ENCODE measurements around the gene BHMT. TPM values are rescaled to one million over a fixed set of nuclear protein-coding genes. Genes with fewer than 3 reads are reported as not detected.

The BHMT gene
- total and polyA plus RNA-seq, 10 of the 15 experiments (the other 5 are each of a cell fraction or from before 2014, with no cell fraction given) = 0.44 TPM; not detected in 9

- no peak within 1 kb of the TSS for H3K4me2 ChIP-seq (ENCODE audit: control insufficient read depth, insufficient read depth)
- no peak within 1 kb of the TSS for H2AFZ ChIP-seq (ENCODE audit: control insufficient read depth, low read depth, low read length)
- in situ Hi-C loops (cut with MboI) (no loop called here), intact Hi-C loops (cut with micrococcal nuclease; ENCODE audit: unreplicated experiment) (no loop called here)
- no peaks in the 10 kb centered on the region for H4K20me1 ChIP-seq (ENCODE audit: control insufficient read depth, insufficient read depth)
- H3K4me1 ChIP-seq (ENCODE audit: control insufficient read depth, insufficient read depth, low read length) = no peaks in the 10 kb centered on the region
- DNase-seq (ENCODE audit: low read depth, low spot score) (no peak), FAIRE-seq (no peak), ATAC-seq (no peak)
- no peaks in the 10 kb centered on the region for H3K9me3 ChIP-seq (replicated peaks; ENCODE audit: control insufficient read depth, insufficient read depth, low read length)
- WGBS (ENCODE audit: insufficient coverage, insufficient replicate concordance, low lambda C conversion rate, missing lambda C conversion rate) = 88% methylated on average over 48 of the region's 79 CpGs
- no peaks in the 10 kb centered on the region for H3K36me3 ChIP-seq (ENCODE audit: control insufficient read depth in 2 of 2, insufficient read depth in 2 of 2, low read length in 1 of 2)
- POLR2A ChIA-PET = no interaction called here
- RAD21 ChIA-PET (ENCODE audit: unreplicated experiment) = no interaction called here
- no peak for TF ChIP-seq ASH2L (IDR thresholded peaks at IDR 0.05; ENCODE audit: borderline replicate concordance, low read depth)
- no peak for TF ChIP-seq RUNX3 (IDR thresholded peaks at IDR 0.05; ENCODE audit: low read length)
- no peak for TF ChIP-seq ZNF217 (IDR thresholded peaks at IDR 0.05)
- TF ChIP-seq, protein P1, sequence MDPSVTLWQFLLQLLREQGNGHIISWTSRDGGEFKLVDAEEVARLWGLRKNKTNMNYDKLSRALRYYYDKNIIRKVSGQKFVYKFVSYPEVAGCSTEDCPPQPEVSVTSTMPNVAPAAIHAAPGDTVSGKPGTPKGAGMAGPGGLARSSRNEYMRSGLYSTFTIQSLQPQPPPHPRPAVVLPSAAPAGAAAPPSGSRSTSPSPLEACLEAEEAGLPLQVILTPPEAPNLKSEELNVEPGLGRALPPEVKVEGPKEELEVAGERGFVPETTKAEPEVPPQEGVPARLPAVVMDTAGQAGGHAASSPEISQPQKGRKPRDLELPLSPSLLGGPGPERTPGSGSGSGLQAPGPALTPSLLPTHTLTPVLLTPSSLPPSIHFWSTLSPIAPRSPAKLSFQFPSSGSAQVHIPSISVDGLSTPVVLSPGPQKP (IDR thresholded peaks at IDR 0.05; ENCODE audit: low read depth, low read length) = no peak
- no peak for TF ChIP-seq FOXK2 (IDR thresholded peaks at IDR 0.05)
- no peak for TF ChIP-seq MTA3 (IDR thresholded peaks at IDR 0.05; ENCODE audit: borderline replicate concordance, low read length)
- no peak for TF ChIP-seq ZNF207 (IDR thresholded peaks at IDR 0.05; ENCODE audit: borderline replicate concordance)
- no peak for TF ChIP-seq ATF2 (IDR thresholded peaks at IDR 0.05; ENCODE audit: low read length)
- TF ChIP-seq GABPA (IDR thresholded peaks at IDR 0.05; ENCODE audit: low read depth) = no peak
- TF ChIP-seq ATF7 (IDR thresholded peaks at IDR 0.05; ENCODE audit: low read depth) = no peak
- no peak for TF ChIP-seq ZNF24 (IDR thresholded peaks at IDR 0.05)
- TF ChIP-seq SRF (IDR thresholded peaks at IDR 0.05; ENCODE audit: low read depth in 2 of 2, low read length in 2 of 2) = no peak
- TF ChIP-seq SREBF2 (IDR thresholded peaks at IDR 0.05; ENCODE audit: low read length) = no peak
- no peak for TF ChIP-seq MXI1 (IDR thresholded peaks at IDR 0.05; ENCODE audit: low read depth, low read length)
- TF ChIP-seq ZBTB33 (IDR thresholded peaks at IDR 0.05) = no peak
- TF ChIP-seq EP300 (IDR thresholded peaks at IDR 0.05; ENCODE audit: borderline replicate concordance in 1 of 2, control insufficient read depth in 1 of 2, low read depth in 2 of 2, low read length in 2 of 2) = no peak
- TF ChIP-seq FOXM1 (IDR thresholded peaks at IDR 0.05; ENCODE audit: low read depth, low read length) = no peak
- TF ChIP-seq STAT3 (IDR thresholded peaks at IDR 0.05; ENCODE audit: low read depth, low read length) = no peak
- no peak within 1 kb of the TSS for H3K9ac ChIP-seq (ENCODE audit: control insufficient read depth, insufficient read depth, low read length)
- CTCF ChIA-PET = no interaction called here
- SMC1A ChIA-PET (ENCODE audit: uncharacterized antibody, unreplicated experiment) = interaction anchor here (1.6 kb wide), 1 partner anchor 9 kb away, joined by 4 read pairs; no protein-coding TSS in a partner anchor
- H3K27ac ChIP-seq (ENCODE audit: control insufficient read depth, insufficient read depth) = no peak within 1 kb of the TSS
- H3K79me2 ChIP-seq (ENCODE audit: control insufficient read depth, insufficient read depth, low read length) = no peaks in the 10 kb centered on the region
- no TSS peak for BruUV-seq (replicated peaks)
- H3K27me3 ChIP-seq (replicated peaks in 1 of 2; ENCODE audit: control insufficient read depth in 2 of 2, insufficient read depth in 2 of 2, low read length in 1 of 2) = peaks cover 1 to 3% of the 10 kb centered on the region in 2 experiments; a peak in 2 of 4 replicates
- H3K4me3 ChIP-seq = no peak within 1 kb of the TSS
Measured at GRCh38 chr5:79069488-79070349, 41.9 kb upstream of the BHMT start, which contains the start of the genes BHMT2 and DMGDH. BHMT2 (plus strand) TSS chr5:79069767; CDS start chr5:79069783, 16 bp downstream. DMGDH (minus strand) TSS chr5:79069674; CDS start chr5:79069620, 54 bp downstream.

Data from GM12878 (cell line).